ENCODE results near the gene KRT27.

- no peak for TF ChIP-seq CTCF (IDR thresholded peaks at IDR 0.05)
- no peak for TF ChIP-seq POLR2A (IDR thresholded peaks at IDR 0.05)
Observed at GRCh38 chr17:40791111-40791510, 8.8 kb upstream of the KRT27 start.
